ENCODE results near the gene TNS2.

DNA sequence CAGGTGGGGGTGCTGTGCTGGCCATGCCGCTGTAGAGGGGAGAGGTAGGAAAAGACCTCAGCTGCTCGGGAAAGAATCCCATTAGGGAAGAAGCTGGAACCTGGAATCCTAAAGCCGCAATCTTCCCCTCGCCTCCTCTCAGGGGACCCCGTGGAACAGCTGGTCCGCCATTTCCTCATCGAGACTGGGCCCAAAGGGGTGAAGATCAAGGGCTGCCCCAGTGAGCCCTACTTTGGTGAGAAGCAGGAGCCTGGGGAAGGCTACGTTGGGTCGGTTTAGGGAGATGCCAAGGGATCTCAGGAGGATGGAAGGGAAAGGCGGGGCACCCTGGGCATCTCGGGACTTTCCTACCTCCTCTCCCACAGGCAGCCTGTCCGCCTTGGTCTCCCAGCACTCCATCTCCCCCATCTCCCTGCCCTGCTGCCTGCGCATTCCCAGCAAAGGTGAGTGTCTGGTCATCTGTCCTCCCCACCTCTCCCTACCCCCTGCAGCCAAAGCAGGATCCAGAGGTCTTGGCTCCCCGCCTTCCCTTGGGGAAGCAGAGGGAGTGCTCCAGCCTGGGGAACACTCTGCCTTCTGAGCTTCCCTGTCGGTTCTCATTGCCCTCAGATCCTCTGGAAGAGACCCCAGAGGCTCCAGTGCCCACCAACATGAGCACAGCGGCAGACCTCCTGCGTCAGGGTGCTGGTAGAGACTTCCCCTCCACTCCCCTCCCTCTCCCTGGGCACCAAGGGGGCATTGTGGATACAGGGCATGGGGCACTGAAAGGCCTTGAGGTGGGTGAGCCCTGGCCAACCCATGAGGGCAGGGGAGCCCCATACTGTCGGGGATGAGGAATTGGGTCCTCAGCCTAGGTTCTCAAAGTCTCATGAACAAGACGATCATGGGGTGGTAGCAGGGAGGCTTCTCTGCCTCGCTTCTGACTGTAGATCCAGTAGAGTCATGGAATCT, 12.4 kb downstream of the TNS2 start:
- TF ChIP-seq EP300 (IDR thresholded peaks at IDR 0.05) (no peak), POLR2A (IDR thresholded peaks at IDR 0.05; ENCODE audit: low read depth) (no peak)

All from esophagus muscularis mucosa (tissue), 2 donors.